Nephron progenitor cell (in vitro differentiated cells): Measurements from ENCODE around the gene KIRREL3.

ENCODE experiments used
- DNase-seq: peaks from one replicate; pipeline ENCODE4 v3.0.0; 2021
- H3K27ac Mint-ChIP-seq: 2 replicates; pipeline ENCODE4 v1.8.0; 2021; ENCODE audit warnings: mild to moderate bottlenecking, moderate library complexity, mixed read lengths
- H3K27me3 Mint-ChIP-seq: 2 replicates; pipeline ENCODE4 v1.8.0; 2021; ENCODE audit warnings: mild to moderate bottlenecking, low read depth, mixed read lengths; ENCODE audit not compliant: poor library complexity
- H3K36me3 Mint-ChIP-seq: 2 replicates; pipeline ENCODE4 v1.8.0; 2021; ENCODE audit warnings: low read depth, mixed read lengths
- H3K4me1 Mint-ChIP-seq: 2 replicates; pipeline ENCODE4 v1.8.0; 2021; ENCODE audit warnings: mixed read lengths
- H3K4me3 Mint-ChIP-seq: 2 replicates; pipeline ENCODE4 v1.8.0; 2021; ENCODE audit warnings: mild to moderate bottlenecking, moderate library complexity, mixed read lengths
- H3K9me3 Mint-ChIP-seq: 2 replicates; pipeline ENCODE4 v1.8.0; 2021; ENCODE audit warnings: mild to moderate bottlenecking, moderate library complexity, mixed read lengths
- CTCF ChIP-seq: fragments of 200-600 bp; sonication (generic); IDR thresholded peaks from 2 replicates; pipeline ENCODE4 v1.5.0; 2021; ENCODE audit warnings: antibody characterized with exemption

Gene KIRREL3

GRCh38 chr11:126899961-126900748 is 100.4 kb downstream of the KIRREL3 start:
- no peak overlapping the region for H3K4me3 Mint-ChIP-seq
- DNase-seq, result no peak
- no peak for TF ChIP-seq CTCF
- H3K9me3 Mint-ChIP-seq, result peaks cover 19% of the 10 kb centered on the region
- no peak overlapping the region for H3K27ac Mint-ChIP-seq
- H3K27me3 Mint-ChIP-seq, result peaks cover 3% of the 10 kb centered on the region
- H3K4me1 Mint-ChIP-seq, result peaks cover 7% of the 10 kb centered on the region
- H3K36me3 Mint-ChIP-seq, result peaks cover 8% of the 10 kb centered on the region

- Mint-ChIP-seq H3K9me3 (peaks cover 26% of the 10 kb centered on the region), H3K4me1 (peaks cover 10% of the 10 kb centered on the region), H3K27me3 (peaks cover 3% of the 10 kb centered on the region), H3K4me3 (no peak overlapping the region), H3K36me3 (peaks cover 8% of the 10 kb centered on the region), H3K27ac (no peak overlapping the region)
- no peak for DNase-seq
- TF ChIP-seq CTCF, result no peak
Observed at GRCh38 chr11:126898802-126899201, 101.8 kb downstream of the KIRREL3 start.

GRCh38 chr11:126897430-126897829 is 103.1 kb downstream of the KIRREL3 start:
- Mint-ChIP-seq H3K27me3 (peaks cover 3% of the 10 kb centered on the region), H3K36me3 (peaks cover 8% of the 10 kb centered on the region), H3K27ac (no peak overlapping the region), H3K9me3 (peaks cover 26% of the 10 kb centered on the region), H3K4me3 (no peak overlapping the region), H3K4me1 (peaks cover 23% of the 10 kb centered on the region)
- no peak for DNase-seq
- TF ChIP-seq CTCF, result no peak

GRCh38 chr11:126896025-126896424 is 104.5 kb downstream of the KIRREL3 start:
- no peak for TF ChIP-seq CTCF
- no peak for DNase-seq
- Mint-ChIP-seq H3K4me3 (no peak overlapping the region), H3K9me3 (peaks cover 26% of the 10 kb centered on the region), H3K4me1 (peaks cover 29% of the 10 kb centered on the region), H3K27ac (no peak overlapping the region), H3K36me3 (peaks cover 8% of the 10 kb centered on the region), H3K27me3 (no peaks in the 10 kb centered on the region)

- no peak overlapping the region for H3K4me3 Mint-ChIP-seq
- H3K36me3 Mint-ChIP-seq, result peaks cover 8% of the 10 kb centered on the region
- DNase-seq, result no peak
- H3K27me3 Mint-ChIP-seq, result no peaks in the 10 kb centered on the region
- peaks cover 39% of the 10 kb centered on the region for H3K4me1 Mint-ChIP-seq
- no peak for TF ChIP-seq CTCF
- H3K9me3 Mint-ChIP-seq, result peaks cover 26% of the 10 kb centered on the region
- no peak overlapping the region for H3K27ac Mint-ChIP-seq
Observed at GRCh38 chr11:126893796-126894195, 106.8 kb downstream of the KIRREL3 start.

- no peak for TF ChIP-seq CTCF
- H3K27me3 Mint-ChIP-seq, result peaks cover 2% of the 10 kb centered on the region
- no peak overlapping the region for H3K27ac Mint-ChIP-seq
- peaks cover 8% of the 10 kb centered on the region for H3K36me3 Mint-ChIP-seq
- DNase-seq, result no peak
- peaks cover 43% of the 10 kb centered on the region for H3K4me1 Mint-ChIP-seq
- peaks cover 26% of the 10 kb centered on the region for H3K9me3 Mint-ChIP-seq
- H3K4me3 Mint-ChIP-seq, result no peak overlapping the region
Observed at GRCh38 chr11:126892756-126893155, 107.8 kb downstream of the KIRREL3 start.
